Prostate gland (tissue), 2 donors: ENCODE results near the gene TBC1D5. TPM values are rescaled to one million over a fixed set of nuclear protein-coding genes. Genes with fewer than 3 reads are reported as not detected.
A peak's percentile ranks its signal among the peaks of the same experiment; 100 is the strongest.

Experiments used
- DNase-seq: peaks from one replicate; pipeline ENCODE4 v3.0.0-alpha.2; 2019; ENCODE audit warnings: low spot score
- H3K27ac ChIP-seq, 2 donors: fragments of 200-600 bp; sonication (generic); 2 replicates each; pipeline ENCODE4 v1.5.1; 2017 to 2019
- H3K27me3 ChIP-seq: fragments of 200-600 bp; sonication (generic); replicated peaks from 2 replicates; pipeline ENCODE4 v1.5.1; 2019; ENCODE audit not compliant: insufficient read depth
- H3K36me3 ChIP-seq, 2 donors: fragments of 200-600 bp; sonication (generic); 1 replicate in 1 of 2; 2 replicates in 1 of 2; pipeline versions ENCODE4 v1.5.1 to v1.8.1; 2017 to 2019
- H3K4me1 ChIP-seq: fragments of 200-600 bp; sonication (generic); replicated peaks from 2 replicates; pipeline ENCODE4 v1.5.1; 2019
- H3K4me3 ChIP-seq, 2 donors: fragments of 200-600 bp; sonication (generic); 2 replicates each; pipeline ENCODE4 v1.5.1; 2017 to 2019
- H3K9me3 ChIP-seq: fragments of 200-600 bp; sonication (generic); 2 replicates; pipeline ENCODE4 v1.5.1; 2017
- POLR2A ChIP-seq: fragments of 450-650 bp; IDR thresholded peaks from one replicate; pipeline ENCODE4 v1.6.1; 2016; ENCODE audit warnings: antibody characterized with exemption, mild to moderate bottlenecking
- POLR2AphosphoS5 ChIP-seq: sonication (generic); formaldehyde crosslinking; IDR thresholded peaks from one replicate; pipeline ENCODE4 v1.6.1; 2017; ENCODE audit warnings: antibody characterized with exemption
- WGBS: methylation state at CpG from one replicate; pipeline ENCODE4 v1.1.5; 2018; 5-methylcytosine and 5-hydroxymethylcytosine counted together
- intact Hi-C: fragments of 100-400 bp; cut with DNase I; formaldehyde crosslinking; loops from one replicate; pipeline ENCODE4 v1.14.2; 2022
- total RNA-seq, 2 donors: library from RNA; depleted of rRNA; stranded (reverse); fragments of >200 nt; gene quantifications; one replicate each; pipeline ENCODE4 v1.1.0, GENCODE V29; 2016
- TF ChIP-seq, protein P1 (sequence below), 4 experiments: fragments of 200-600 bp in 2 of 4; fragments of 450-650 bp in 2 of 4; sonication (generic) in 2 of 4; IDR thresholded peaks; 1 replicate in 3 of 4; 2 replicates in 1 of 4; pipeline ENCODE4 v1.5.1; 2016 to 2019; ENCODE audit warnings: antibody characterized with exemption in 4 of 4, mild to moderate bottlenecking in 2 of 4, moderate library complexity in 2 of 4

Gene TBC1D5
- total RNA-seq, 2 donors from 2014 or later = 64.8 to 99.2 TPM

DNA sequence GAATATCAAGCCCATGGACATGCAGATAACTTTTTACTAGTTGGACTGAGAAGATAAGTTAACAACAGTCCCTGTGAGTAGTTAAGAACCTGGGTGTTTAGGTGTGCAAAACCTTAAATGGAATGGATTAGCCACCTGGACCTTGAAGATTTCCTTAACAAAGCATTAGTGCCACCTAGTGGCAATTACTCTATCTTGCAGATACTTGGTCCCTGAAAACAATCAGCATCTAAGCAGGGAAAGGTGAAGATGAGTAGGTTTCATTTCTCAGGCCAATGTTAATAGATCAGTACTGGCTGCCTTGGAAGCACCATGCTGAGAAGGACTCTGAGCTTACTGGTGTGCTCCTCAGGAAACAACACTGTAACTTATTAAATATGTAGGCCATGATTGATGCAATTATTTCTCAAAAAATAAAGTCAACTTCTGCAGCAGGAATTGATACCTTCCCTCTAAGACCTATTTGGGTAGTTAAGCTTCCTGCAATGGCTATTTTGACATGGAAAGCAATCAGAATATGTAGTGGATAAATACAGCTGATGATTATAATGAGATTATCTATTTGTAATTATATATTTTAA, 329.4 kb downstream of the TBC1D5 start:
- Histone ChIP-seq H3K4me3 (no peak overlapping the region), H3K9me3 (no peaks in the 10 kb centered on the region), H3K36me3 (no peaks in the 10 kb centered on the region), H3K27ac (no peak overlapping the region), H3K4me1 (no peaks in the 10 kb centered on the region), H3K27me3 (no peaks in the 10 kb centered on the region)
- intact Hi-C loops = loop anchor here (5.0 to 10.0 kb wide), 2 partner anchors 156 to 808 kb away; partner anchors contain the start of gene DAZL
- peak; percentile 33 for DNase-seq
- no peak for TF ChIP-seq POLR2A
- TF ChIP-seq, protein P1, sequence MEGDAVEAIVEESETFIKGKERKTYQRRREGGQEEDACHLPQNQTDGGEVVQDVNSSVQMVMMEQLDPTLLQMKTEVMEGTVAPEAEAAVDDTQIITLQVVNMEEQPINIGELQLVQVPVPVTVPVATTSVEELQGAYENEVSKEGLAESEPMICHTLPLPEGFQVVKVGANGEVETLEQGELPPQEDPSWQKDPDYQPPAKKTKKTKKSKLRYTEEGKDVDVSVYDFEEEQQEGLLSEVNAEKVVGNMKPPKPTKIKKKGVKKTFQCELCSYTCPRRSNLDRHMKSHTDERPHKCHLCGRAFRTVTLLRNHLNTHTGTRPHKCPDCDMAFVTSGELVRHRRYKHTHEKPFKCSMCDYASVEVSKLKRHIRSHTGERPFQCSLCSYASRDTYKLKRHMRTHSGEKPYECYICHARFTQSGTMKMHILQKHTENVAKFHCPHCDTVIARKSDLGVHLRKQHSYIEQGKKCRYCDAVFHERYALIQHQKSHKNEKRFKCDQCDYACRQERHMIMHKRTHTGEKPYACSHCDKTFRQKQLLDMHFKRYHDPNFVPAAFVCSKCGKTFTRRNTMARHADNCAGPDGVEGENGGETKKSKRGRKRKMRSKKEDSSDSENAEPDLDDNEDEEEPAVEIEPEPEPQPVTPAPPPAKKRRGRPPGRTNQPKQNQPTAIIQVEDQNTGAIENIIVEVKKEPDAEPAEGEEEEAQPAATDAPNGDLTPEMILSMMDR (IDR thresholded peaks at IDR 0.05) = peak in 3 of 4 experiments; percentile 64 to 78 (median 68)

DNA sequence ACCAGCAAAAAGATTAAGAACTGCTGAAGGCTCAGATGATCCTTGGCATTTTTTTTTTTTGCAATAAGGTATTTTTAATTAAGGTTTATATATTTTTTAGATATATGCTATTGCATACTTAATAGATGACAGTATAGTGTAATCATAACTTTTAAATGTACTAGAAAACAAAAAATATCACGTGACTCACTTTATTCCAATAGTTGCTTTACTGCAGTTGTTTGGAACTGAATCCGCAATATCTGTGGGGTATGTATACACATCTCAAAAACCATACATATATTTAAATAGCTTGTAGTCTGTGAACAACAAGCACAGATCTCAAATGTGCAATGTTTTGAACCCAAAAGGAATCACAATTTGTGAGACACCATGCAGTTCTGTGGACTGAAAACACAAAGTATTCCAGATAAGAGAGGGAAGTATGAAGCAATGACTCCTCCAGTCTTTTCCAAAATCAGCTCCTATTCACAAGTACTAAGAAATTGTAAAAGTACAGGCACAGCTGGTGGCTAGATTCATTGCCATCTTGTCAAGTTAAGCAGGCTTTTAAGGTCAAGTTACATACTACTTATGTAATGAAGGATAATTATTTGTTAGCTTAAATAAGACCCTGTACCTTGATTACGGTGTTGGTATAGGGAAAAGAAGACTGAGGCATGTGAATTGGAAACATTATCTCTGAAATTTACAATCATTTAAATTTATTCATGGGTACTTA, 331.1 kb downstream of the TBC1D5 start:
- WGBS = 90% methylated on average over 3 of the region's 3 CpGs
- TF ChIP-seq, protein P1 (IDR thresholded peaks at IDR 0.05) = no peak
- no peak for TF ChIP-seq POLR2A
- no peak for TF ChIP-seq POLR2AphosphoS5

DNA sequence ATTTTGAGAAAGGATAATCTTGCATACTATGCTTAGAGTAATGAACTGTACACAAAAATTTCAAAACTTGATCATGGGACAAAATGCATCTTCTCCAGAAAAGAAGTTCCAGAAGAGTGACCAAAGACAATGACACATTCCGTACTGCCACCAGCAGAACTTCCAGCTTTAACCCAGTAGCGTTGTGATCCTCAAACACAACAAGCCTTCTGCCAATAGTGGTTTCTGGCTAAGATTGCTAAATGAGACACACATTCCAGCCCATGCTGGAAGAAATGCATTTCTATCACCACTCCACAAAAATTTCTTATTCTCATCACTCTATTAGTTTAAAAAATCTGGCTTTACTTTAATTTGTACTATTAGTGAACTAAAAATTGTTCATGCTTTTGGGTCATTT, 334.9 kb downstream of the TBC1D5 start:
- Histone ChIP-seq H3K36me3 (no peaks in the 10 kb centered on the region), H3K4me1 (no peaks in the 10 kb centered on the region), H3K4me3 (no peak overlapping the region), H3K27me3 (no peaks in the 10 kb centered on the region), H3K9me3 (no peaks in the 10 kb centered on the region), H3K27ac (no peak overlapping the region)
- WGBS = 83% methylated on average over 2 of the region's 2 CpGs
- TF ChIP-seq POLR2A = no peak
- TF ChIP-seq POLR2AphosphoS5 = no peak
- TF ChIP-seq, protein P1 (IDR thresholded peaks at IDR 0.05) = no peak
- DNase-seq = no peak
- intact Hi-C loops = no loop called here

More for the DNA sequence above, 331.1 kb downstream of the TBC1D5 start:
- Histone ChIP-seq H3K27me3 (no peaks in the 10 kb centered on the region), H3K9me3 (no peaks in the 10 kb centered on the region), H3K27ac (no peak overlapping the region), H3K36me3 (no peaks in the 10 kb centered on the region), H3K4me1 (no peaks in the 10 kb centered on the region), H3K4me3 (no peak overlapping the region)
- DNase-seq = no peak
- intact Hi-C loops = loop anchor here (5.0 to 10.0 kb wide), 2 partner anchors 154 to 807 kb away; partner anchors contain the start of gene DAZL

DNA sequence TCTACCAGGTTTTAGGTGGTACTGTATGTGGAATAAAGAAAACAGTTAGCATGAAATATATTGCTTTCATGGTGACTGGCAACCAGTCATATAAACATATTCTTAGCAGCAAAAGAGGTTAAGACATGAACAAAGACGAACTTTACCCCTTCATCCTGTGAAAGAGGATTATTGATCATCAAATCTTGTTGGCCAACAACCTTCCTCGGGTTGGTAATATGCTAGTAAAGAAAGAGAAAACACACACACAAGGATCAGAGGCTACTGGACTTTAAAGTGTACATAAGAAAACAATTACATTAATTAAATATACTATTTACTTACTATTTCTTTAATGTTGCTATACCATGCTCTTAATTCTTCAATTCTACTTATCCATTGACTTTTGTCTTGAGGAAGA, 337.9 kb downstream of the TBC1D5 start:
- 86% methylated on average over 2 of the region's 2 CpGs for WGBS
- Histone ChIP-seq H3K27me3 (no peaks in the 10 kb centered on the region), H3K36me3 (no peaks in the 10 kb centered on the region), H3K27ac (no peak overlapping the region), H3K4me3 (no peak overlapping the region), H3K4me1 (no peaks in the 10 kb centered on the region), H3K9me3 (no peaks in the 10 kb centered on the region)
- no peak for DNase-seq
- intact Hi-C loops = no loop called here
- TF ChIP-seq, protein P1 (IDR thresholded peaks at IDR 0.05) = no peak
- no peak for TF ChIP-seq POLR2AphosphoS5

DNA sequence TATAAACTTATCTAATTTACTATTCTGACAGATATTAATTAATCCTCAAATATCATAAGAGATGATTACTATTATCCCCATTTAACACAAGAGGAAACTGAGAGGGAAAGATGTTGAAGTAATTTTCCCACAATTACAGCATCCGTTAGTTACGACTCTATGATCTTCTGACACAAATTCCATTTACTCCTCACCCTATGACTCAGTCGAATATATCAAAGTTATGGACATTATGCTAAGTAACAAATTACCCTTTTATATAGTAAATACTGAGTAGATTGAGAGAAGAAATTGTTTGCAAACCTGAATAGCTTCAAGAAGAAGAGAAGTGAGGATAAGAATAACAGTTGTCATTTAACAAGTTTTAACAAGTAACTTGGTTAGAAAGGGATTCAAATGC, 340.0 kb downstream of the TBC1D5 start:
- Histone ChIP-seq H3K27me3 (no peaks in the 10 kb centered on the region), H3K9me3 (no peaks in the 10 kb centered on the region), H3K4me1 (no peaks in the 10 kb centered on the region), H3K36me3 (no peaks in the 10 kb centered on the region), H3K27ac (no peak overlapping the region), H3K4me3 (no peak overlapping the region)
- WGBS = 89% methylated on average over 3 of the region's 3 CpGs
- TF ChIP-seq POLR2AphosphoS5 = no peak
- TF ChIP-seq, protein P1 (IDR thresholded peaks at IDR 0.05) = no peak
- no peak for TF ChIP-seq POLR2A
- intact Hi-C loops = no loop called here
- DNase-seq = no peak
